ENCODE data around the gene PTPRN2. TPM values are rescaled to one million over a fixed set of nuclear protein-coding genes. Genes with fewer than 3 reads are reported as not detected.
A peak's percentile ranks its signal among the peaks of the same experiment; 100 is the strongest.
"Not testable (repeated sequence)": the region's sequence is repeated elsewhere in the genome, so short reads cannot be mapped to it uniquely, and the experiment has no call there.

Gene PTPRN2
- total RNA-seq, 1 donor from 2014 or later: 2.4 TPM

DNA sequence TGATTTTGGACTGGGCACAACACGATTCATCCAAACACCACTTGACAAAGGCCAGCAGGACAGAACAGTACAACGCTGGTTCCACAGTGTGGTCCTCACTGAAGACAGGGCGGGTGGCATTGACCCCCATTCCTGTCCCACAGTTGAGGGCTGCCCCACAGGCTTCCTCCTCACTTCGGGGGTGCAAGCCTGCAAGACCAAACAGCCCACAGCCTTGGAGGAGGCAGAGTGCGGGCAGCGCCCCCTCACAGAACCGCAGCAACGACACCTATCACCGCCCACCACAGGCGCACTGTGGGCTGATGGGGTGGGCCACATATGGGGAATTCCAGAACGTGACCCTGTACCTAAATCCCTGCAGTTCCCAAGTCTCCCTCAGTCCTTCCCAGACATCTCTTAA lies 70.6 kb downstream of the PTPRN2 start:
- no peak for DNase-seq (ENCODE audit: low read depth in 2 of 2)

DNA sequence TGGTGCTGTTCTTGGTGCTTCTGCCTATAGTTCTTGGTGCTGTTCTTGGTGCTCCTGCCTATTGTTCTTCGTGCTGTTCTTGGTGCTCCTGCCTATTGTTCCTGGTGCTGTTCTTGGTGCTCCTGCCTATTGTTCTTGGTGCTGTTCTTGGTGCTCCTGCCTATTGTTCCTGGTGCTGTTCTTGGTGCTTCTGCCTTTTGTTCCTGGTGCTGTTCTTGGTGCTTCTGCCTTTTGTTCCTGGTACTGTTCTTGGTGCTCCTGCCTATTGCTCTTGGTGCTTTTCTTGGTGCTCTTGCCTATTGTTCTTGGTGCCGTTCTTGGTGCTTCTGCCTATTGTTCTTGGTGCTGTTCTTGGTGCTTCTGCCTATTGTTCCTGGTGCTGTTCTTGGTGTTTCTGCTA lies 71.1 kb downstream of the PTPRN2 start:
- DNase-seq (ENCODE audit: low read depth in 2 of 2): no peak

GRCh38 chr7:158512869-158513268 lies 74.8 kb downstream of the PTPRN2 start:
- DNase-seq (ENCODE audit: low read depth in 2 of 2): no peak

DNA sequence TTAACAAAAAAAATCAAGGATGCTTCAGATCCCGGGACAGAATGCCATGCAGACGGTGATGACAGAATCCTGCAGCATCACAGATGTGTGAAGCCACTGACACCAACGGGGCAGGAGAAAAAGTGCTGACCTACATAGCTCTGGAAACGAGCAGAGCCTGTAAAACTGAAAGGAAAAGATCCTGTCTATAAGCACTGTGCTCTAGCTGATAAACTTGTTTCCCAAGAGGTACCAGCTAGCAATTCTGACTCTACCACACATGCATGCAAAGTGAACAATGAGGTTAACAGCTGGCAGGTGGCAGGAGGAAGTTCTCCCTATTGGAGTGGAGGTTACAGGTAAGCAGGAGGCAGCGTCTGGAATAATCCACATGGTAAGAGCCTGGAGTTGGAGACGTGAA lies 75.6 kb downstream of the PTPRN2 start:
- DNase-seq (ENCODE audit: low read depth in 2 of 2): no peak

DNA sequence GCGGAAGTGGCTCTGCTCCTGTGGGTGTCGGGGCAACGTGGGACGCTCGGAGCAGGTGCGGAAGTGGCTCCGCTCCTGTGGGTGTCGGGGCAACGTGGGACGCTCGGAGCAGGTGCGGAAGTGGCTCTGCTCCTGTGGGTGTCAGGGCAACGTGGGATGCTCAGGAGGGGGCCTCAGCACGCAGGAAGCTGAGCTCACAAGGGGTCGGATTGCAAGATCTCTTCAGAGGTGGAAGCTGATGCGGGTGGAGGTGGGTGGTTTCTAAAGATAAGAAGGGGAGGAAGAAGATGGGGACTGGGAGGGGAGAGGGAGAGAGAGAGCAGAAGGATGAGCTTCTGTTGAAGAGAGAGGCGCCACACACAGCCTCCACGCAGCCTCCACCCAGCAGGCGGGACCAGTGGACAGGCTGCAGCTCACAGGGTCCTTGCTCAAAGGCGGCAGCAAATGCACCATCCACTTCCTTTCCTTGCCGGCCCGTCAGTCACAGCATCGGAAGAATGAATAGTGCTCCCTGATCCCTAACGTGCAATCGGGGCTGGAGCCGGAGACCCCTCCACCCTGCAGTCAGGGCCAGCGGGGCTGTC lies 78.7 kb downstream of the PTPRN2 start:
- no peak for DNase-seq (ENCODE audit: low read depth in 2 of 2)

DNA sequence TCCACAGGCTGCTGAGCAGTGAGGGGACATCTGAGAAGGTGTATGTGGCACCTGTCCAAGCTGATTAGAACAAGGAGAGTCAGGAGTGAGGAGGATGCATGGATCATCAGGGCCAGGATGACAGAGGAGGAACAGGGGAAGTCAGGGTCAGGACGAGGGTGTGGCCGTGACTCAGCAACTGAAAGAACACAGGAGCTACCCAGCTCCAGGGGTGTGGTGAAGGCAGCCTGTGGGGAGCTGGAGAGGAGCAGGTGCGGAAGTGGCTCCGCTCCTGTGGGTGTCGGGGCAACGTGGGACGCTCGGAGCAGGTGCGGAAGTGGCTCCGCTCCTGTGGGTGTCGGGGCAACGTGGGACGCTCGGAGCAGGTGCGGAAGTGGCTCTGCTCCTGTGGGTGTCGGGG lies 79.3 kb downstream of the PTPRN2 start:
- DNase-seq (ENCODE audit: low read depth in 2 of 2): not testable (repeated sequence)

GRCh38 chr7:158507917-158508316 lies 79.7 kb downstream of the PTPRN2 start:
- DNase-seq (ENCODE audit: low read depth in 2 of 2): no peak

DNA sequence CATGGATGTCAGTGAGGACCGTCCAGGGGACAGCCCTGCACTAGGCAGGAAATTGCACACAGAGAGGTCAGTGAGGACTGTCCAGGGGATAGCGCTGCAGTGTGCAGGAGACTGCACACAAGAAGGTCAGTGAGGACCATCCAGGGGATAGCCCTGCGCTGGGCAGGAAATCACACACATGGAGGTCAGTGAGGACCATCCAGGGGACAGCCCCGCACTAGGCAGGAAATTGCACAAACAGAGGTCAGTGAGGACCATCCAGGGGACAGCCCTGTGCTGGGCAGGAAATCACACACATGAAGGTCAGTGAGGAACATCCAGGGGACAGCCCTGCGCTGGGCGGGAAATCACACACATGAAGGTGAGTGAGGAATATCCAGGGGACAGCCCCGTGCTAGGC lies 80.4 kb downstream of the PTPRN2 start:
- DNase-seq (ENCODE audit: low read depth in 2 of 2): not testable (repeated sequence)

GRCh38 chr7:158506626-158507025 lies 81.0 kb downstream of the PTPRN2 start:
- DNase-seq (ENCODE audit: low read depth in 2 of 2): no peak

DNA sequence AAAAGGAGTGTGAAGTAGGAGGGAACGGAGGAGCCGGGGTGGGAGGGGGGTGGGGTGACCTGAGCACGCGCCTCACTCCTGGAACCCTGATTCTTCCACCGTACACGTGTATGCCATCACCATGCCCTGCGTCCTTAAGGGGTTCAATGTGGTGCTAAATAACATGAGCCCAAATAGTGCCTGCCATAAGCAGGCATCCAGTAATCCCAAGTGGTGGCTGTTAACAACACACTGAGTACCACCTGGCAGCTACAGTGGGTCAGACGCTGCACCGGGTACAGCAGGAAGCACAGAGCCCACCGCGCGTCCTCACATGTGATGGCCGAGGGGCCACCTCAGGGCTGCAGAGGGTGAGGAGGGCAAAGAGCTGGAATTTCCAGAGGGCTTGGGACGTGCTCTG lies 81.9 kb downstream of the PTPRN2 start:
- DNase-seq (ENCODE audit: low read depth in 2 of 2): no peak

DNA sequence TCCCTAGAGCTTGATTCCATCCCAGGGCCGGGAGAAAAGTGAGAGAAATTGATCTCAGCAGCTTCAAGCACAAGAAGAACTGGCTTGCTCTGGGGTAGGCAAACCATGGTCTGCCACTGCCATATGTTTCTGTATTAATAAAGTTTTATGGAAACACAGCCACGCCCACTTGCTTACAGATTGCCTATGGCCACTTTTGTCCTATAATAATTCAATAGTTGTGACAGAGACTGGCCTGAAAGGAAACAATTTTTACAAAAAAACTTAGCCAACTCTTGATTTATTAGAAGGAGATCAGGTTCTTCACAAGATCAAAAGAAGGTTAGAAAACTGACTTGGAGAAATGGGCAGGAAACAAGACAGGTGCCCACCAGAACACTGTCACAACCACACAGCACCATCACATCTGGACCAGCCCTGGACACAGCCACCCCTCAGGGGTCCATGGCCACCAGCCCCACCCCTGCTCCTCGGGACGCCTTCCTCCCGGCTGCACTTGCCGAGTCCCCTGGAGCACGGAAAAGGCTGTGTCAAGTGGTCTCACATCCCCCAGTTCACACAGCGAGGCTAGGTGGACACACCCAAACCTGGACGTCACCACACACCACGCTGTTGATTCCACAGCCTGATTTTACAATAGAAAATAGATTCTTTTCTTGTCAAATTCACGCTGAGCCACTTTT lies 85.4 kb downstream of the PTPRN2 start:
- no peak for DNase-seq (ENCODE audit: low read depth in 2 of 2)

- no peak for DNase-seq (ENCODE audit: low read depth in 2 of 2)
These were observed 86.1 kb downstream of the PTPRN2 start for GRCh38 chr7:158501393-158502067.

GRCh38 chr7:158500651-158501052 lies 87.0 kb downstream of the PTPRN2 start:
- DNase-seq (ENCODE audit: low read depth in 2 of 2): no peak

- DNase-seq (ENCODE audit: low read depth in 2 of 2): no peak
These were observed 88.6 kb downstream of the PTPRN2 start for GRCh38 chr7:158499082-158499455.

DNA sequence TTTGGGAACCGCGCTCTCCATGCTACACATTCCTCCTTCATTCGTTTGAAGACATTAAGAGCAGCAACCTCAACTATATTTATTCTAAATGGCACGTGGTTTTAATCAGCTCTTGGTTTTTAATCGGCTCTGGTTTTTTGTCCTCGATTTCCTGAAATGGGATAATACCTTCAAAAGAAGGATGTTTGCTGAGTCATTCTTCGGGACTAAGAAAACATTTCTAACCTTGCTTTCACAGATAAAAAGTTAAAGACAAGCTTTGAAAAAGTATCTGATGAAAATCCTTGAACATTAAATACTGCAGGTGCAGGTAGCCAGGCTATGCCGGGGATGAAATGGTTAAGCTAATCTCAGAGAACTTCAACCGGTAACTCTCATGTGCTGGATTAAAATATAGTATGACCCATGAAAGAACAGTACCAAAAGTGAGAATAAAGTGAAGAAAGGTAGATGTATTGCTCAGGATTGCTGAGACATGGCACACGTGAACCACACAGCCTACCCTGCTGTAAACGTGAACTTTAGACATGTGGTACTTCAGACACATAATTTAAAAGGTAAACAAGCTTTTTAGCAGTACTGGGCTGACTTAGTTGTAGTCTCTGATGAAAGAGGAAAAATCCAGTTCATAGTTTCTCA lies 89.1 kb downstream of the PTPRN2 start:
- DNase-seq (ENCODE audit: low read depth in 2 of 2): no peak

DNA sequence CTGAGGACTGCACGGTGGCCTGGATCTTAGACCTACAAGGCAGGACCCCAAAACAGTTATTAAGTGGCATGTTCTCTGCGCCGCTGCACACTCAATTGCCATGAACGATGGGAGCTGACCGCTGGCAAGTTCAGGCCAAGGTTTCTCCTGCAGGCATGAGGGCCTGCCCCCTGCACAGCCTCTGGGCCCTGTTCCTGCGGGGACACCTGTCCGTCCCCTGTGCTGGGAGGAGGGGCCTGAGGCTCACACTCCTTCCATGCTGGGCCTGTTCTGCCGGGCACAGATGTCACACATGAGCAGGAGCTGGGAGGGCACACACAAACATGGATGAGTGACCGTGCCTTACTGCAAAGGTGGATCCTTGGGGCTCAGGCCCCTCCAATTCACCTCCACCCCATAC lies 90.0 kb downstream of the PTPRN2 start:
- no peak for DNase-seq (ENCODE audit: low read depth in 2 of 2)

DNA sequence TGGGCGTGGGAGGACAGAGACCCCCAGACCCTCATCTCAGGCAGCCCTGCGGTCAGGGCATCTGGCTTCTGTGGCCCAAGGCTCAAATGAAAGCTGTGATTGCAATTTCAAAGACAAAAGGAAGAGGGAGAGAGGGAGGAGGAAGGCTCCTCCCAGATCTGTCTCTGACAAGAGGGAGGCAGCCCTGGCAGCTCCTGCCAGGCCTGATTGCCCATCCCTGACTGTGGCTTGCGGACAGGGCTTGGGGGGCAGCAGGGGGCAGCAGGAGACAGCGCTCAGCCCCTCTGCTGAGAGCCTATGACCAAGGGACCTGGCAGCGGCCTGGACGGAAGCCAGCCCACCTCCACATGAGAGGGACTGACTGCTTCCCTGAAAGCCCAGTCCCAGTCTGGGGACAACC lies 91.8 kb downstream of the PTPRN2 start:
- peak in 1 of 2 donors; percentile 4 for DNase-seq (ENCODE audit: low read depth in 2 of 2)

DNA sequence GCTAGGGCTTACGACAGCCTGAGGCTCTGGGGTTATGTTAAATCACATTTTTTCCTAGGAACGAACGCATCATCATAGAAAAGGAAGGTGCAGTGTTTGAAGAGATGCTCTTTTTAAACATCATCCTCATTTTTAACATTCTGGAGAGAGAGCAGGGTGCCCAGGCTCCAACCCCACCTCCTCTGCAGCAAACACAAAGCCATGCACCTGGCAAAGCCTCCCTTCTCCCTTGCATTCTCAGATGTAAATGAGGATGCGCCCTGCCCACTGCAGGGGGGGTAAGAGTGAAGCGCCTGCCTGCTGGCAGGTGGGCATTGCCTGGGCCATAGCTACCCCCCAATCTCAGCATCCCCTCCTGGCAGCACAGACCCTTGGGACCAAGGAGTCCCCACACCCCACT lies 92.4 kb downstream of the PTPRN2 start:
- no peak for DNase-seq (ENCODE audit: low read depth in 2 of 2)

DNA sequence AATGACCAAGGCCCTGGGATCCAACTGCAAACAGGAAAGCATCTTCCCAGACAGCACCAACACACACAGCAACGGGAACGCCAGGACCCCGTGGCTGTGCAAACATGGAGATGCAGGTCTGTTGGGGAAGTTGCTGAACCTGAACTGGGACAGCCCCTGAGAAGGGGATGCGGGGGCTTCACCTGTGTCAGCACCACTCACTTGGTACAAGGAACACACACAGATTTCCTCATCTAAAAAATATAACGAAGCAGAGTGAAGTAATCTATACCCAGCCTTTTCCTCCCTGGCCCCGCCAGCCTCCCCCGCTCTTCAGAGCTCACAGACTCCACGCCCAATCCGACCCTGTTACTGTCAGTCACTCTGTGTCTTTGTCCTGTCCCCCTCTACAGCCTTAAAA lies 93.0 kb downstream of the PTPRN2 start:
- DNase-seq (ENCODE audit: low read depth in 2 of 2): no peak

- DNase-seq (ENCODE audit: low read depth in 2 of 2): no peak
These were observed 93.4 kb downstream of the PTPRN2 start for GRCh38 chr7:158494162-158494586.

DNA sequence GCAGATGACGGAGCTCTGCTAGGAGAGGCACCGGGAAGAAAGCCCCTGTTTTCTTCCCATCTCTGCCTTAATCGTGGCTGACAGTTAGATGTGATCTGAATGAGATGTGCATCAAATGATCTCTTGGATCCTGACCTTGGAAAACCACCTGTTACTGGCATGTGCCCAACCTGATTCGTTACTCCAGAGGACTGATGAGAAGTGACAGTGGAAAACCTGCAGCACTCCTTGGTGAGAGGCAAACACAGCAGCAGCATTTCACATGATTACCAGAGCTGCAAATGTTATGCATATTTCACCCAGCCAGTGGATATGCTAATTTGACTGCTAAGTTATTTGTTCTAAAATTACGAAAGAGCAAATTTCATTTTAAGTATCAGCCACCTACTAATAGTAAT lies 95.3 kb downstream of the PTPRN2 start:
- no peak for DNase-seq (ENCODE audit: low read depth in 2 of 2)

DNA sequence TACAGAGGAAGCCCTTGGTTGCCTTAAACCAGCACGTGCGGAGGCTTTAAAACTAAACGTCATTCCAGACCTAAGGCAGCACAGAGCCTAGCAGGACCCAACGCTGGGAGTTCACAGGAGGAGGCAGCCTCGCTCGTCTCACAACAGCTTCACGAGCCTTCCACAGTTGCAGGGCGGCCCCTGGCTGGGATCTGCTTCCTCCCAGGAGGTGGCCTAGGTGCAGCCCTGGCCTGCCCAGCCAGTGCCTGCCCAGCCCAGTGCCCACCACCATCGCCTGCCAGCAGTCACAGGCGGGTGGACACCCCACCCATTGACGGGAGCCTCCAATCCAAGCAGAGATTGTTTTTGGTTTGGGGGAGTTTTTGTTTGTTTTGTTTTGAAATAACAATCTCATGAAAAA lies 96.5 kb downstream of the PTPRN2 start:
- DNase-seq (ENCODE audit: low read depth in 2 of 2): no peak
